Loucy (cell line): Measurements from ENCODE around the gene DOCK3.

ENCODE experiments used
- EZH2phosphoT487 ChIP-seq: fragments of 200-600 bp; IDR thresholded peaks from 2 replicates; pipeline ENCODE4 v1.6.1; 2018; ENCODE audit warnings: antibody characterized with exemption, mild to moderate bottlenecking, moderate library complexity, borderline replicate concordance
- TF ChIP-seq, protein P1 (sequence below): fragments of 200-600 bp; sonication (generic); conservative IDR thresholded peaks from 2 replicates; pipeline ENCODE4 v1.5.1; 2014; ENCODE audit warnings: mild to moderate bottlenecking, antibody characterized with exemption, low read length

DNA sequence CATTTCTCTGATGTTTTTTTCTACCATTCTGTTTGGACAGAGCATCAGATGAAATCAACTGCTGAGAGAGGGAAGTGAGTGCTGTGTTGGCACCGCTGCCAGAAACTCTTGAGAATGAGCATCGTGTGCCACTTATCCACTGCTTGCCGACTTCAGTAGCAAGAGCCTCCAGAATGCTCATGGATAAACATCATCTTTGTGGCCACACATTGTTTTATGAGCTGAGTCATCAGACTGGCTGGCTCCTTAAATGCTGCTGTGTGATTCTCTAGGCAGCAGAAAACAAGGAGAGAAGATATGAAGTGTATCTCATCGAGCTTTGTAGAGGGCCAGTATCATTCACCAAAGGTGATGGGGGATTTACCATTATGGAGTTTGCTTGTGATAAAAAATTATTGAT, 3.4 kb upstream of the DOCK3 start:
- TF ChIP-seq, protein P1, sequence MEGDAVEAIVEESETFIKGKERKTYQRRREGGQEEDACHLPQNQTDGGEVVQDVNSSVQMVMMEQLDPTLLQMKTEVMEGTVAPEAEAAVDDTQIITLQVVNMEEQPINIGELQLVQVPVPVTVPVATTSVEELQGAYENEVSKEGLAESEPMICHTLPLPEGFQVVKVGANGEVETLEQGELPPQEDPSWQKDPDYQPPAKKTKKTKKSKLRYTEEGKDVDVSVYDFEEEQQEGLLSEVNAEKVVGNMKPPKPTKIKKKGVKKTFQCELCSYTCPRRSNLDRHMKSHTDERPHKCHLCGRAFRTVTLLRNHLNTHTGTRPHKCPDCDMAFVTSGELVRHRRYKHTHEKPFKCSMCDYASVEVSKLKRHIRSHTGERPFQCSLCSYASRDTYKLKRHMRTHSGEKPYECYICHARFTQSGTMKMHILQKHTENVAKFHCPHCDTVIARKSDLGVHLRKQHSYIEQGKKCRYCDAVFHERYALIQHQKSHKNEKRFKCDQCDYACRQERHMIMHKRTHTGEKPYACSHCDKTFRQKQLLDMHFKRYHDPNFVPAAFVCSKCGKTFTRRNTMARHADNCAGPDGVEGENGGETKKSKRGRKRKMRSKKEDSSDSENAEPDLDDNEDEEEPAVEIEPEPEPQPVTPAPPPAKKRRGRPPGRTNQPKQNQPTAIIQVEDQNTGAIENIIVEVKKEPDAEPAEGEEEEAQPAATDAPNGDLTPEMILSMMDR, result no peak
- no peak for TF ChIP-seq EZH2phosphoT487
